Left lung (tissue), 10 donors: ENCODE measurements around the gene MRPL17. TPM values are rescaled to one million over a fixed set of nuclear protein-coding genes. Genes with fewer than 3 reads are reported as not detected.

ENCODE experiments used
- ATAC-seq: fragments of 200-7000 bp; cut with Tn5 transposase; one replicate; pipeline ENCODE4 v1.9.1; 2020; ENCODE audit warnings: moderate library complexity
- DNase-seq, 4 donors: peaks; one replicate each; pipeline ENCODE4 v3.0.0-alpha.2; 2013 to 2020
- H3K27ac ChIP-seq, 2 donors: fragments of 200-600 bp; sonication (generic) in 1 of 2; one replicate each; pipeline versions ENCODE4 v1.5.0 to v1.8.0; 2020 to 2021
- H3K27me3 ChIP-seq, 2 donors: fragments of 200-600 bp; sonication (generic) in 1 of 2; one replicate each; pipeline versions ENCODE4 v1.5.0 to v1.8.0; 2020 to 2021
- H3K36me3 ChIP-seq, 2 donors: fragments of 200-600 bp; sonication (generic) in 1 of 2; one replicate each; pipeline versions ENCODE4 v1.5.0 to v1.8.0; 2020 to 2021
- H3K4me1 ChIP-seq, 2 donors: fragments of 200-600 bp; one replicate each; pipeline ENCODE4 v1.8.0; 2021
- H3K4me3 ChIP-seq, 2 donors: fragments of 200-600 bp; sonication (generic) in 1 of 2; one replicate each; pipeline versions ENCODE4 v1.5.0 to v1.8.0; 2020 to 2021; ENCODE audit warnings: mild to moderate bottlenecking in 1 of 2
- H3K9me3 ChIP-seq, 2 donors: fragments of 200-600 bp; sonication (generic) in 1 of 2; one replicate each; pipeline versions ENCODE4 v1.5.0 to v1.8.0; 2020 to 2021
- intact Hi-C, 2 donors: fragments of 100-400 bp; cut with DNase I; formaldehyde crosslinking; loops; one replicate each; pipeline versions ENCODE4 v1.11.2 to v1.14.2; 2022
- polyA plus RNA-seq, 6 donors: library from polyadenylated mRNA; unstranded; fragments of 120-200 nt; gene quantifications; one replicate each; pipeline ENCODE4 v1.2.1, GENCODE V29; 2013; ENCODE audit not compliant: insufficient read length in 6 of 6
- total RNA-seq, 2 donors: library from RNA; stranded (reverse); fragmentation: NEBNext Ultra II Directional; extraction: Animal tissue kit (Norgen Biotek cat#: 25700); gene quantifications; one replicate each; pipeline ENCODE4 v1.2.1, GENCODE V29; 2021
- TF ChIP-seq, protein P1 (sequence below), 2 donors: fragments of 200-600 bp; sonication (generic) in 1 of 2; IDR thresholded peaks; one replicate each; pipeline versions ENCODE4 v1.5.0 to v1.8.0; 2021; ENCODE audit warnings: antibody characterized with exemption in 2 of 2
- donor health status: DM: no; HTN: yes; CAD: no.
- donor health status: DM: no; HTN: no; CAD: no.

MRPL17 gene
- total and polyA plus RNA-seq, 8 donors, result 45.0 to 57.3 (median 51.0) TPM

DNA sequence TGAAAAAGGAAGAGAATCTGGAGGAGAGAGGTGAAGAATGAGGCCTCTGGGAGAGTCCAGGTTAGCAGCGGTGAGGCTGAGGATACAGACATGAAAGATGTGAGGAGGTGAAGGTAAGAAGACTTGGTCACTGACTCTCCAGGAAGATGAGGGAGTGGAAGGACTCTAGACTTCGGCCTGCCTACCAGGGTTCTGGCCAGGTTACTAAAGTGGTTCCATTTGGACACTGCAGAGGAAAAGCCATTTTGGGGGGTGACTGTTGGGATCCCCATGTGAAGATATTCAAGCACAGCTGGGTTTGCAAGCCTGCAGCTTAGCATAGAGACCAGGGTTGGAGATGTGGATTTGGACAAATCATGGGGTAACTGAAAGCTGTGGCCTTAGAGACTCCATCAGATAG is 35.3 kb downstream of the MRPL17 start:
- intact Hi-C loops, result no loop called here
- ATAC-seq (no peak), DNase-seq (no peak)
- Histone ChIP-seq H3K4me3 (no peak overlapping the region), H3K4me1 (peaks cover 21 to 51% of the 10 kb centered on the region in 2 donors), H3K9me3 (no peaks in the 10 kb centered on the region), H3K27me3 (peaks cover 0 to 9% of the 10 kb centered on the region in 2 donors), H3K36me3 (no peaks in the 10 kb centered on the region), H3K27ac (peak overlapping the region; percentile 58 to 81)
- TF ChIP-seq, protein P1, sequence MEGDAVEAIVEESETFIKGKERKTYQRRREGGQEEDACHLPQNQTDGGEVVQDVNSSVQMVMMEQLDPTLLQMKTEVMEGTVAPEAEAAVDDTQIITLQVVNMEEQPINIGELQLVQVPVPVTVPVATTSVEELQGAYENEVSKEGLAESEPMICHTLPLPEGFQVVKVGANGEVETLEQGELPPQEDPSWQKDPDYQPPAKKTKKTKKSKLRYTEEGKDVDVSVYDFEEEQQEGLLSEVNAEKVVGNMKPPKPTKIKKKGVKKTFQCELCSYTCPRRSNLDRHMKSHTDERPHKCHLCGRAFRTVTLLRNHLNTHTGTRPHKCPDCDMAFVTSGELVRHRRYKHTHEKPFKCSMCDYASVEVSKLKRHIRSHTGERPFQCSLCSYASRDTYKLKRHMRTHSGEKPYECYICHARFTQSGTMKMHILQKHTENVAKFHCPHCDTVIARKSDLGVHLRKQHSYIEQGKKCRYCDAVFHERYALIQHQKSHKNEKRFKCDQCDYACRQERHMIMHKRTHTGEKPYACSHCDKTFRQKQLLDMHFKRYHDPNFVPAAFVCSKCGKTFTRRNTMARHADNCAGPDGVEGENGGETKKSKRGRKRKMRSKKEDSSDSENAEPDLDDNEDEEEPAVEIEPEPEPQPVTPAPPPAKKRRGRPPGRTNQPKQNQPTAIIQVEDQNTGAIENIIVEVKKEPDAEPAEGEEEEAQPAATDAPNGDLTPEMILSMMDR (IDR thresholded peaks at IDR 0.05), result no peak

DNA sequence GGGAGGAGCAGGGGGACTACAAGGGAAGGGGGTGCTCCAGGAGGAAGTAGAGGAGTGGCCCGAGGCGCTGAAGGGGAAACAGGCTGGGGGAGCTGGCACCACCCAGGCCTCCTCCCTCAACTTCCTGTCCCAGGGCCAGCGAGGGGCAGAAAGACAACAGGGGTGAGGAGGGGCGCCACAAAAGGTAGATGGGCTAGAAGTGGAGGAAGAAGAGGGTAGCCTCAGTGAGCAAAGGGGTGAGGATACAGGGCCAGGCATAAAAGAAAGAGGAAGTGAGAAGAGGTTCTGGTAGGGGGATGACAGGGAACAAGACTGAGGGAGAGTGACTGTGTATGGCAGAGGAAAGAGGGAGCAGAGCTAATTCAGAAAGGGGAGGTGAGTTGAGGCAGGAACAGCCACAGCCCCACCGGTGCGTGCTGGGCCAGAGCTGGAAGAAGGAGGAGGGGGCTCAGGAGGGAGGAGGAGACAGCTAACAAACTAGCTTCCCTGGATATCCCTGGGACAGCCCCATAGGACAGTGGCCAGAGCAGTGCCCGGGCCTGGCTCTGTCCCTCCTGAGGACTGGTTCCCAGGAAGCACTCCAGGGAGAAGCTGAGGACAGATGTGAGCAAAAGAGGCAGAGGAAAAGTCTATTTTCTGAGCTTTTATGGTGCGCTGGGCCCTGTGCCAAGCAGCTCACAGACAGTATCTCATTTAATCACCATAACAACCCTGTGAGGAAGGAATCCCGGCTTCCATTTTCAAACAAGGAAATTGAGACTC is 36.0 kb downstream of the MRPL17 start:
- Histone ChIP-seq H3K36me3 (no peaks in the 10 kb centered on the region), H3K27ac (peak overlapping the region; percentile 58 to 81), H3K4me3 (no peak overlapping the region), H3K9me3 (no peaks in the 10 kb centered on the region), H3K27me3 (peaks cover 0 to 9% of the 10 kb centered on the region in 2 donors), H3K4me1 (peaks cover 21 to 43% of the 10 kb centered on the region in 2 donors)
- intact Hi-C loops, result no loop called here
- peak; percentile 58 for ATAC-seq
- DNase-seq, result peak in 1 of 4 donors; percentile 82
- TF ChIP-seq, protein P1 (IDR thresholded peaks at IDR 0.05), result no peak

DNA sequence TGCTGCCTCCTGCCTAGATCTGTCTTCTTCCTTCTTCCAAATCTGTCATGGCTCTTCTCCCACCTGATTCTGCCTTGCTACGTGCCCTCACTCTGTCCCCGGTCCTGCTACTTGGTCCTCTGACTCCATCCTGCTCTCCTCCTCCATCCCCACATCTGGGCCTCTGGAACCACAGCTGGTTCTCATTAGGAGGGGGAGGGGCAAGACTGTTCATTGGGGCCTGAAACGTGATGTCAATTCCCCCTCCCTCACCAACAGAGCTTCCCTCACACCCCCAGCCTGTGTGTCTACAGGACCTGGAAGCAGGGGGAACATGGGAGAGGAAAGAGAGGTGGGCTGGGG is 36.6 kb downstream of the MRPL17 start:
- H3K36me3 ChIP-seq, result no peaks in the 10 kb centered on the region
- intact Hi-C loops, result no loop called here
- ATAC-seq (peak; percentile 30), DNase-seq (peak in 1 of 4 donors; percentile 54)
- no peak overlapping the region for H3K4me3 ChIP-seq
- TF ChIP-seq, protein P1 (IDR thresholded peaks at IDR 0.05), result no peak
- H3K27ac ChIP-seq, result peak overlapping the region; percentile 58 to 81
- H3K27me3 ChIP-seq, result peaks cover 0 to 5% of the 10 kb centered on the region in 2 donors
- H3K9me3 ChIP-seq, result no peaks in the 10 kb centered on the region
- H3K4me1 ChIP-seq, result peaks cover 21 to 42% of the 10 kb centered on the region in 2 donors

DNA sequence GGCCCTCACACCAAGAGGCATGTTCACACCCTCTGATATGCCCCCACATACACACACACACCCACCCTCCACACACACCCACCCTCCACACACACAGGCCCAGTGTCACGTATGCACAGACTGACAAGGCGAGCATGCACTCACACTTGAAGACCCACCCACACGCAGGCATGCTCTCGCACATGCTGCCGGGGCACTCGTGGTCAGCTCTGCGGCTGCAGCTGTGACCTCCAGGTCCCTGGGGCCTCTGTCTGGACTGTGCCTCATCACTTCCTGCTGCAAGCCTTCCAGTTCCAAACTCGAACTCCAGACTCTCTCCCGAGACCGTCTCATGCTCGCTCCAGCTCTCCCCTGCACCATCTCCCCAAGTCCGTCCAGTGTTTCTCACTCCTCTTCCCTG is 37.1 kb downstream of the MRPL17 start:
- peaks cover 21 to 42% of the 10 kb centered on the region in 2 donors for H3K4me1 ChIP-seq
- H3K36me3 ChIP-seq, result no peaks in the 10 kb centered on the region
- intact Hi-C loops, result no loop called here
- DNase-seq, result peak in 1 of 4 donors; percentile 75
- no peaks in the 10 kb centered on the region for H3K27me3 ChIP-seq
- TF ChIP-seq, protein P1 (IDR thresholded peaks at IDR 0.05), result no peak
- H3K4me3 ChIP-seq, result no peak overlapping the region
- ATAC-seq, result peak; percentile 48
- peak overlapping the region; percentile 58 to 81 for H3K27ac ChIP-seq
- no peaks in the 10 kb centered on the region for H3K9me3 ChIP-seq

DNA sequence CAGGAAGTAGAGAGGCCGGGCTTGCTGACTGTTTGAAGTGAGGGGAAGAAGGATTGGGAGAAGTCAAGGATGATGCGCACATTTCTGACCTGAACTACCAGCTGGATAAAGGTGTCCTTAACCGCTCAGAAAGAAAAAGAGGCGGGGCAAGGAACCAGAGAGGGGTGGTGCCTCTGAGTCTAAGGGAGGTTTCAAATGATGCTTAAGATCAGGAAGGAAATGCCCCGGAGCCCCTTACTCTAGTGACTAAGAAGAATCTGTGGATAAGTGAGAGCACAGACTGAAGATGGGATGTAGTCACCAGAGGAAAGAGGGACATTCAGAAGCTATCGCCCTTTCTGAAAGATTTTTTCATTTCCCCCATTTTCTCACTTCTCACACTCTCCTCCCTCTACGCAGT is 40.2 kb downstream of the MRPL17 start:
- DNase-seq (no peak), ATAC-seq (no peak)
- peaks cover 28 to 44% of the 10 kb centered on the region in 2 donors for H3K4me1 ChIP-seq
- TF ChIP-seq, protein P1 (IDR thresholded peaks at IDR 0.05), result no peak
- peaks cover 0 to 5% of the 10 kb centered on the region in 2 donors for H3K36me3 ChIP-seq
- H3K27me3 ChIP-seq, result no peaks in the 10 kb centered on the region
- intact Hi-C loops, result no loop called here
- H3K4me3 ChIP-seq, result no peak overlapping the region
- no peak overlapping the region for H3K27ac ChIP-seq
- H3K9me3 ChIP-seq, result no peaks in the 10 kb centered on the region
